GM12865 (cell line): Measurements from ENCODE around the gene ELMO2.

Experiments
- DNase-seq: peaks from one replicate; pipeline ENCODE4 v3.0.0; 2010; ENCODE audit warnings: low read depth
- H3K4me3 ChIP-seq: 2 replicates; pipeline ENCODE4 v1.5.1; 2011; ENCODE audit warnings: mild to moderate bottlenecking, low read depth, low read length, control low read depth
- CTCF ChIP-seq: IDR thresholded peaks from 2 replicates; pipeline ENCODE4 v1.5.1; 2011; ENCODE audit warnings: low read length, control low read depth, low read depth, inconsistent platforms; ENCODE audit not compliant: insufficient read depth; ENCODE audit errors: missing control alignments

The ELMO2 gene

DNA sequence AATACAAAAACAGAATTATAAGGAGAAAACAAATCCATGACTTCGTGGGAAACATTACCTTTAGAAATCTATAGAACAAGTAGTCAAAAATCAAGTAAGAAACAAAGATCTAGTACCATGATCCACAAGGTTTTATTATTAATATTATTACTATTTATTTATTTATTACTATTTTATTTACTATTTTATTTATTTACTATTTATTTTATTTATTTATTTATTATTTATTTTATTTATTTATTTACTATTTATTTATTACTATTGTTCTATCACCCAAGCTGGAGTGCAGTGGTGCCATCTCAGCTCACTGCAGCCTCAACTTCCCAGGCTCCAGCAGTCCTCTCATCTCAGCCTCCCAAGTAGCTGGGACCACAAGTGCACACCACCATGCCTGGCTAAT lies 13.5 kb upstream of the ELMO2 start:
- no peak for TF ChIP-seq CTCF
- H3K4me3 ChIP-seq, result no peak overlapping the region
- no peak for DNase-seq

GRCh38 chr20:46416839-46417238 lies 10.4 kb upstream of the ELMO2 start:
- no peak for TF ChIP-seq CTCF
- DNase-seq, result no peak
- H3K4me3 ChIP-seq, result no peak overlapping the region

DNA sequence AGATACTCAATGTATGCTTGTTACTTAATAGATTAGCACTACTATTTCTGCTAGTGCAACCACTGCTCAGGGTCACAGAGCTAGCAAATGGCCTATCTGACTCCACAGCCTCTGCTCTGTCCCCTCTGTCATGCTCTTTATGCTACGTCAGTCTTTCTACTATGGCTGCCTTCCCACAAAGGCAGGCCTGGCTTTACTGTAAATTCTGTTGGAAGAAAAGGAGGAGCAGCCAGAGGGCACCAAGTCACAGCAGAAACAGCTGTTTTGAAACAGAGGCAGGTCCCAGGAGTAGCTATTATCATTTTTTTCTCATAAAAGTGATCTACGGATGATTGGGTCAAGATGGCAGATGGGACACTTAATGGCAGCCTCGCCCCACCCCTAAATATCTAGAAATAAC lies 10.0 kb upstream of the ELMO2 start:
- TF ChIP-seq CTCF, result no peak
- DNase-seq, result no peak

DNA sequence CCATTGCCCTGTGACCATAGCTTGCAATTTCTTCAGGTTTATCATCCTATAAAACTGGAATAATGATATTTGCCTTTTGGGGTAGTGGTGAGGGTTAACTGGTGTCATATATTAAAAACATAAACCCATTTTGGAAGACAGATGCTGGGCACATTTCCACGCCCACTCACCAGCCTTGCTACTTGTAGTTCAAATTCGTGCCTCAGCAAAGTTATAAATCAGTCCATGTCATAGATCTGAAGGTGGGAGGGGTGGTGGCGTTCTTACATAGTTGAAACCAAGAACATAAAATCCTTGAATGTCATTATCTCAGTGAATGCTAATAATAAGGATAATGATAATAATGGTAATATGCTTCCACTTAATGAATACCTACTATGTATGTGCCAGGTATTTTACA lies 9.4 kb upstream of the ELMO2 start:
- no peak for TF ChIP-seq CTCF
- H3K4me3 ChIP-seq, result no peak overlapping the region
- DNase-seq, result no peak

More for the DNA sequence above, 10.0 kb upstream of the ELMO2 start:
- H3K4me3 ChIP-seq, result no peak overlapping the region

- no peak overlapping the region for H3K4me3 ChIP-seq
- no peak for DNase-seq
- TF ChIP-seq CTCF, result no peak
Measured at GRCh38 chr20:46414608-46415007, 8.2 kb upstream of the ELMO2 start.

GRCh38 chr20:46411637-46412036 lies 5.2 kb upstream of the ELMO2 start:
- TF ChIP-seq CTCF, result no peak
- no peak for DNase-seq
- no peak overlapping the region for H3K4me3 ChIP-seq

GRCh38 chr20:46408281-46408731 lies 1.9 kb upstream of the ELMO2 start:
- no peak overlapping the region for H3K4me3 ChIP-seq
- TF ChIP-seq CTCF, result no peak
- DNase-seq, result no peak
